ENCODE data around the gene ARHGAP10.
"Not testable (repeated sequence)": the region's sequence is repeated elsewhere in the genome, so short reads cannot be mapped to it uniquely, and the experiment has no call there.

The ARHGAP10 gene

DNA sequence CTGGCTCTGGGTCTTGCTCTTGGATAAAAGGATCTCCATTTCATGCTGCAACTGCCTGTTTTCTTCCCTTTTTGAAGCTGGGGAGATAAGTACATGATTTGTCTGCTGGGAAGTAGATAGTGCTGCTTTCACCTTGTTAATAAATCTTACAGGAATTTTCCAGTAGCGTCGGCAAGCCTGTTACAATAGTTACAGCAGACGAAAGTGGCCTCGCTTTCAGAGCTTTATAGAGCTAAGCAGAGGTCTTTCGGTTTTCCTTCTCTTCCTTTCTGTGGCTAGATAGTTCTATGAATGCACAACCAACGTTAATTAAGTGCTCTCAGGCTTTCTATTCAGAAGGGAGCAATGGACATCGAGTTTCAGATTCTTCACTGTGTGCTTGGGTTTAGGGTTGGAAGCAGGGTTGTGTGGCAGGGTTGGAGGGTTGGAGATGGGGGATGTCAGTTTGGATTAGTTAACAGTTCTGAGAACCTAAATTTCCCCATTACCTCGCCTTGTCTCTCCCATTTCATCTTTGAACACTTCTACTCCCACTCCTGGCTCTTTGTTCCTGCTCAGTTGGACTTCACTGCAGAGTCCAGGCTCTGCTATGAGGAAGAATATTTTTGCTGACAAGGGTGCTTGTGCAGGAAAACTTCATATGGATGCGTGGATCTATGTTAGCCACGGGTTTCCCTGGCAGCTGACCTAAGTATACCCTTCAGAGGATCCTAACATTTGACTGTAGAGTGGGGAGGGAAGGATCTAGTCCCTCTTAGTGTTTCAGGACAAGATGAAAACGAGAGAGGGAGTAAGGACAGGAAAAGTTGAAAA is 237.9 kb downstream of the ARHGAP10 start:
- no peak for DNase-seq
- intact Hi-C loops (cut with DNase I) = no loop called here

DNA sequence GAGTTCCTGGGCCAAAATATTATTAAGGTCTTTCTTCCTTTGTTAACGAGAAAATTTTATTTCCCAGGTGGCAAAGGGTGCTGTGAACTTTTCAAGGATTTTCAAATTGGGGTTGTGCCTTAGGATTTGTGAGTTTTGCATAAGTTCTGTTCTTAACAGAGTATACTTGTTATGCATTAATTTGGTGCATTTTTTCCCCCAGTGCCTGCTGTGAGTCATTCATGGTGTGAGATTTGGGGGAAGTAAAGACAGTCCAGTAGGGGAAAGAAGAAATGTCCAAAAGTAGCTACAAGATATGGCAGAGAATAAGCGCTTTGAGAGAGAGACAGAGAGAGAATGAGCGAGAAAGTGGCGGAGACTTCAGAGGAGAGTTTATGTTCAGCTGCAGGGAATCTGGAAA is 239.2 kb downstream of the ARHGAP10 start:
- intact Hi-C loops (cut with DNase I) = no loop called here

DNA sequence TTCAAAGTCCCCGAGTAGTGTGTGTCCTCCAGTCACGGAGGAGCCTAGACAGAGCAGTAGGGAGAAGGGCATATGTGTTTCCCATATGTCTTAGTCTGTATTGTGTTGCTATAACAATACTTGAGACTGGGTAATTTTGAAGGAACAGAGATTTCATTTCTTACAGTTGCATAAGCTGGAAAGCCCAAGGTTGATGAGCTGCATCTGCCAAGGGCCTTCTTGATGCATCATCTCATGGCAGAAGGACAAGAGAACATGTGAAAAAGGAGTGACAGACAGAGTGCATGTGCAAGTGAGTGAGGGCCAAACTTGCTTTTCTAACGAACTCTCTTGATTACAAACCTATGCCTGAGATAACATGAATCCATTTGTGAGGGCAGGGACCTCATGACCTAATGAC is 243.4 kb downstream of the ARHGAP10 start:
- intact Hi-C loops (cut with DNase I) = no loop called here
- DNase-seq = no peak

More for the DNA sequence above, 239.2 kb downstream of the ARHGAP10 start:
- DNase-seq = no peak

DNA sequence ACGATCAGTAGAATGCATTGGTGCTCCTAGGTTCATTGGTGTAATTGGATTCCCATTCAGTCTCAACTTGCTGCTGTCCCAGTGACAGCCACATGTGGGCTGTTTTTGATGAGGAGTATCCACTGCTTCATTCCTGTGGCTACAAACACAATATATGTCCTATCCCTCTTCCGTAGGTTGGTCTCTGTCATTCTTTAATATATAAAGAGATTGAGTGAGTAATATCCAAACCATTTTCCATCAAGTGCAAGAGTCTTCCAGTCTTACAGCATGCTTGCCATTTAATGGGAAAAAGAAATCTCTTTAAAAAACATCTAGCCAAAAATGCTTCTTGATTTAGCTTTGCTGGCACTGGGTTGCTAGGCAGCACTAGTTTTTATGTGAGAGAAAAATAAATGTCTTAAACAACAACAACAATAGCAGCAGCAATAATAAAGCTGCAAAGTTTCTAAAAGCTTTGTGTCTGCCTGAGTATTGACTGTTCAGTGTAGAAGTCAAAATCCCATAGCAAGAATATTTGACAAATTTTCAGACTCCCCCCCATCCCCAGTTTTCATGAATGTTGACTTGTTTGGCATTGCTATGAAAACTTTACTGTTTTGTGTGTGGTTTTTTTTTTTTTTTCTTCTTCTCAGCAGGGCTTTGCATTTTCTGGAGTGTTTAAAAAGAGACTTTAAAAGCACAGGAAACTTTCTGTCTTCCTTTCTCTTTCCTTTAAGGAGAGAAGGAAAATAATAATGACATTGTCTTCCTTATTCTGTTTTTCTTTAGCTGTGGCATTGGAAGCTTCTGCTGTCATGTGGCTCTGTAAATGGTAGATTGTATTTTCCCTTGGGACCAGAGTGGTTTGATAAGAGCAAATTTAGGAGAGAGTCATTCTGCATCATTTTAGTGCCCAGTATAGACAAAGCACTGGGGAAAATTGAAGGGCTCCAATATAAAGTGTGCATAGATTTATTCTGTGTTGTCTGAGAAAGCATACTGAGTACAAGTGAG is 244.3 kb downstream of the ARHGAP10 start:
- intact Hi-C loops (cut with DNase I) = no loop called here
- no peak for DNase-seq

DNA sequence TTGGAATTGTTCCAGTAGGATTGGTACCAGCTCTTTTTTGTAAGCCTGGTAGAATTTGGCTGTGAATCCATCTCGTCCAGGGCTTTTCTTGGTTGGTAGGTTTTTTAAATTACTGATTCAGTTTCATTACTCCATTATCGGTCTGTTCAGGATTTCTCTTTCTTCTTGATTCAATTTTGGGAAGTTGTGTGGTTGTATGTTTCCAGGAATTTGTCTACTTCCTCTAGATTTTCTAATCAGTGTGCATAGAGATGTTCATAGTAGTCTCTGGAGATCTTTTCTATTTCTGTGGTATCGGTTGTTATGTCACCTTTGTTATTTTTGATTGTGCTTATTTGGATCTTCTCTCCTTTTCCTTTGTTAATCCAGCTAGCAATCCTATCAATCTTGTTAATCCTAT is 248.7 kb downstream of the ARHGAP10 start:
- intact Hi-C loops (cut with DNase I) = no loop called here
- no peak for DNase-seq

DNA sequence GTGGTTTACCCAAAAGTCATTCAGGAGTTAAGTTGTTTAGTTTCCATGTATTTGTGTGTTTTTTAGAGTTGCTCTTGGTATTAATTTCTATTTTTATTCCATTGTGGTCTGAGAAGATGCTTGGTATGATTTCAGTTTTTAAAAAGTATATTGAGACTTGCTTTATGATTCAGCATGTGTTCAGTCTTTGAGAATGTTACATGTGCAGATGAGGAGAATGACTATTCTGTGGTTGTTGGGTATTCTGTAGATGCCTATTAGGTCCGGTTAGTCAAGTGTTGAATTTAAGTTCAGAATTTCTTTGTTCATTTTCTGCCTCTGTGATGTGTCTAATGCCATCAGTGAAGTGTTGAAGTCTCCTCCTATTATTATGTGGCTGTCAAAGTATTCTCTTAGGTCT is 249.4 kb downstream of the ARHGAP10 start:
- intact Hi-C loops (cut with DNase I) = no loop called here
- DNase-seq = no peak

DNA sequence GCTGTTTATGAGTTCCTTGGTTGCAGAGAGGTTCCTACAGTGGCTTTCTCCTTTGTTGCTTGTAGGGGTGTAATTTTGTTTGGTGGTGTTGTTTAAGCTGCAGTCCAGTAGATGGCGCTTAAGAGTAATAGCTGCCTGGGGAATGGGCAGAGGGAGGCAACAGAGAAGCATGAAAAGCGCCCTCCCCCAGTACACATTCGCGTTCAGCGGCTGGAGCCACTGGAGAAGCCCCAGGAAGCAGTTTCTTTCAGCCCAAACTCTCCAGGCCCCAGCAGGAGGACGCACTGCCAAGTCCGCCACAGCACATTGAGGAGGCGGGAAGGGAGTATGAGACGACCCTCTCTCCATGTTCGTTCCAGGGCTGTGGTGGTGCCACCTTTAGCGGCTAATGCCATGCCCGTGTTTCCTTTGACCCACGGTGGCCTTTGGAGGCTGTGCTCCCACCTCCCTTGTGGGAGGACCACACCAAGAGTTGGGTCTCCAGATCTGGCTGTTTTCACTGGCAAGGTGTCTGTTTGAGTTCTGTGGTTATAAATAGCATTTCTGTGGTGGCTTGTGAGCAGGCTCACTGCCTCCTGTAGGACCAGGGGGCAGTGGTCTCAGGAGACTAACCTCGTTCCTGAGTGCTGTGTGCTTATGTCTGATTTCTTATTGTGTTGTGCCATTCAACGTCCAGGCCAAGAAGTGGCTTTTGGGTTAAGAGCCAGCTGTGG is 252.3 kb downstream of the ARHGAP10 start:
- DNase-seq = peak in 7 of 10 donors; percentile 23 to 89 (median 41)
- intact Hi-C loops (cut with DNase I) = no loop called here

DNA sequence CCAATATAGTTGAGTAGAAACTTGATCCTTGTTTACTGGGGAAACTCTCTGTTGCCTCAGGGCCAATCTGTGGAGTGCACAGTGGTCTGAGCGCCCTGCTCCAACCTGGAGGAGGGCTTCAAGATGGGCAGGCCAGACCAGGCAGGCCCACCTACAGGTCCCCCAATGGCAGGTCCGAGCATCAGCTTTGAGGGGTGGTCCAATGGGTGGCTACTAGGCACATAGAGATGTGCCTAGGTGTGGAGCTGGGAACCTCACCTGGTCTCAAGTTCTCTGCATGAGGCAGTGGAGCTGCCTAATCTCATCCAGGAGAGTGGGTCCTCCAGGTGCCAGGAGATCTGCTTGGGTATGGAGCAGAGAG is 252.9 kb downstream of the ARHGAP10 start:
- intact Hi-C loops (cut with DNase I) = no loop called here
- no peak for DNase-seq

DNA sequence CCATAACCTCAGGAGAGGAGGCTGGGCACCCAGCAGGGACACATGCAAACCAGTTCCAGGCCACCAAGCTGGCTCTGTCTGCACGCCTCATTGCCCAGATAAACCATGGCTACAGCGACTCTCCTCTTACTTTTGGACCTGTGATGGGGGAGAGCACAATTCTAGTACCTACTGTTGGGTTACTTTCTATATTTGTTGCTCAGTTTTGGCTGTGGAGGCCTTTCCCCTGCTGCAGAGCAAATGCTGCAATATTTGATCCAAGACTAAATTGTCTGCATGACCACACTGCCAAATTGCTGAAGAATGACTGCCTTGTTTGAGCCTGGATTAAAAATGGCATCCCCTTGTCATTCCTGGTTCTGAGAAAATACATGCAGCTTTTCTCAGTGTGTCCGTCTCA is 253.5 kb downstream of the ARHGAP10 start:
- DNase-seq = no peak
- intact Hi-C loops (cut with DNase I) = no loop called here

DNA sequence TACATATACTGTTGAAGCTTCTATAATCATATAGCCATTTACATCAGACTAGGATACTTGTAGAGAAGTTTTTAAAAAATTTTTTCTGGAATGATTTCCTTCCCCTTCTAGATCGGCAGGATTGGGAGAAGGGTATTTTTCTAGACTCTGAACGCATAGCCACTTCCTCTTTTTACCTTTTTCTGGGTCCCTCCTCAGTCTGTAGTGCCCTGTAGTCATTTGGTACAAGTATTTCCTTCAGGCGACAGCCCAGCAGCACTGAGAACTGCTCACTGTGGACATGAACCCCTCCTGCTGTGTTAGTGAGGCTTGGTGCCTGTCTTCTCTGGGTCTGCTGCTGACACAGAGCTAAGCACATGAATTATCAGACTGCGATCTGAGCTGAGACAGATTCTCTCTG is 255.4 kb downstream of the ARHGAP10 start:
- intact Hi-C loops (cut with DNase I) = no loop called here
- DNase-seq = no peak

DNA sequence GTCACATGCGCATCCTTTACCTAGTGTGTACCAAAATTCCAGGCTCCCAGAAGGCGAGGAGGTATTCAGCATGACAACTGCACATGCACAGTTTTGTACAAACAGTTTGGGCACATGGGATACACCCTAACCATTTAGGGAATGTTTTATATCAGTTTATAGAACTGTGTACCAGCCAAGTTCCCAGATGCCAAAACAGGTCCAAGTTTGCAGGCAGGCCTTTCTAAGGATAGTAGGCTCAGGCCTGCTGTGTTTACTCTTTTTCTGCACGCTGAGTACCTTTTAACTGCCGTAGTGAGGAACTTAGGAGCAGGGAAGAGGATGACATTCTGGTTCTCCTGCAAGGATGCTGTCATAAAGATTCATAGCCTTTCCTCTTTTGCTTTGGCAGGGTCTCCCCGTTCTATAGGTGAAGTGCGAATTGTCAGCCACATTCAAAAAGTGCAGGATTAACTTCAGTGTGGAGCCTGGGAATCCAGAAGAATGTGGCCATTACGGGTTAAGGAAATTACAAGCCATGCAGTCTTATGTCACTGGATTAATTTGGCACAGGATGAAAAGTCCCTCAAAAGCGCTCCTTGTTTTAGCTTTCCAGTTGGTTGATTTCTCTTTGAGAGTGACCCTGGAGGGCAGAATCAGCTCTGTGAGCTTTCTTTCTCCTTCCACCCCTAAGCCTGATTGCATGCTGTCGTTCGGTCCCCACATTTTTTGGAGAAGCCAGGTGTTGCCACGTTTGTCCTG is 259.8 kb downstream of the ARHGAP10 start:
- intact Hi-C loops (cut with DNase I) = no loop called here
- no peak for DNase-seq

DNA sequence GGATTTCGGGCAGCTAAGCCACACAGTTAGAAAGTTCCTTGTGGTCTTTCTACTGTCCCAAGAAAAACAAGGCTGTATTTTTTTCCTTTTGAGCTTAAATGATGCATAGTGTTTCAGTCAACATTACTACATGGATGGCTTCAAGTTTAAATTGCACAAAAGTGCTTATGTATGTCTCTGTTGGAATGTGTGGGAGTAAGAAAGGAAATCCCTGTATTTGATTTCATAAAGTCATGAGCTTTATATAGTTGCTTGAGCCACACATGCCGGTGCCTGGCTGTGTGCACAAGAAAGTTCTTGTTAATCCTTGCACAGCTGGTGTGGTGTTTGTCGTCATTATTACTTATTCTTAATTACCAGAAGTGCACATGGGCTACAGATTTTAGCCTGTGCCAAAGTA is 262.2 kb downstream of the ARHGAP10 start:
- intact Hi-C loops (cut with DNase I) = no loop called here
- no peak for DNase-seq

DNA sequence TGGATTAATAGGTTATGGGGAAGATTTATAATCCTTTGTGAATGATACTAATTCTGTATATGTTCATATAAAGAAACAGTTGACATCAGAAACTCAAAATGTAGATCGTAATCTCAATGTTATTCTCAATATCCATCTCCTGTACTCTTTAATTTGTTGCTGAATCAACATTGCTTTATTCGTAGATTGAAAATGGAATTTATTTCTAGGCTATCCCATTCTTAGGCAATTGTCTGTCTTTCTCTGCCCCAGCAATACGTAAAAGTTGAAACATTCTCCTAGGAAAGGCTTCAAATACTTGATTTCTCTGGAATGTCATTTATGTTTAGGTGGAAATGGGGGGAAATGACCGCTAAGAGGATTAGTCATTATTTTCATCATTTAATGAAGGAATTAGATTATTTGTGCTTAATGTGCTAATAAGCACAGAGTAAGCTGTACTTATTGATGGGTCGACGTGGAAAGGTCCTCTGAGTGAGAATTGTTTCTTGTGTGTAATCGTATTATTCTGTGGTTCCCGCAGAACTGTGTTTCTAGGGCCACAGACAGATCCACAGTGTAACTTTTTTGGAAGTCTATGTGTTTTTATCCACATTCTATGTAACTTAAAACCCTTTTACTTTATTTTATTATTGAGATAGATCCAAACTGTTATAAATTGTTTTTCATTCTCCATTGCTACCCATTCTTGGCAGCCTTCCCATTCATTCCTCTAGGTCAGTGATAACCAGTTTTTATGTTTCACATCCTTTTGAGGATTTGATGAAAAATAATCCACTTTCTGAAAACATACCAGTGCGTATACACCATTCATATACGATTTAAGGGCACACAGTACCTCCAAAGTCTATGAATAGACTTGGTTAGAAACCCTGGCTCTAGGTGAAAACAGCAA is 262.9 kb downstream of the ARHGAP10 start:
- no peak for DNase-seq
- intact Hi-C loops (cut with DNase I) = no loop called here

DNA sequence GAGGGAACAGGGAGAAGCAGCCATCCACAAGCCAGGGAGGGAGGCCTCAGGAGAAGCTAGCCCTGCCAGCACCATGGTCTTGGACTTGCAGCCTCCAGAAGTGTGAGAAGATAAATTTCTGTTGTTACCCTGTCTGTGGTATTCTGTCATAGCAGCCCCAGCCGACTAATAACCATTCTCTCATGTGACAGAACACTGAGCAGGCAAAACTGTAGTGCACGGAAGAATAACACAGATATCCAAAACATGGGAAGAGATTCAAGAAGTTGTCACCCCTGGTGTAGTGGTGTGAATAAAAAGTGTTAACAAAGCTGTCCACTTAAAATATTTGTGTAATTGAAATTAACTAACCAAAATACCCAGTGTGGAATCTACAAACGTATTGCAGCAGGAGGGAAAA is 265.0 kb downstream of the ARHGAP10 start:
- intact Hi-C loops (cut with DNase I) = no loop called here
- DNase-seq = no peak

DNA sequence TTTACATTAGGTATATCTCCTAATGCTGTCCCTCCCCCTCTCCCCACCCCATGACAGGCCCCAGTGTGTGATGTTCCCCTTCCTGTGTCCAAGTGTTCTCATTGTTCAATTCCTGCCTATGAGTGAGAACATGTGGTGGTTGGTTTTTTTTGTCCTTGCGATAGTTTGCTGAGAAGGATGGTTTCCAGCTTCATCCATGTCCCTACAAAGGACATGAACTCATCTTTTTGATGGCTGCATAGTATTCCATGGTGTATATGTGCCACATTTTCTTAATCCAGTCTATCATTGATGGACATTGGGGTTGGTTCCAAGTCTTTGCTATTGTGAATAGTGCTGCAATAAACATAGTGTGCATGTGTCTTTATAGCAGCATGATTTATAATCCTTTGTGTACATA is 268.1 kb downstream of the ARHGAP10 start:
- intact Hi-C loops (cut with DNase I); DNase-seq: not testable (repeated sequence)

DNA sequence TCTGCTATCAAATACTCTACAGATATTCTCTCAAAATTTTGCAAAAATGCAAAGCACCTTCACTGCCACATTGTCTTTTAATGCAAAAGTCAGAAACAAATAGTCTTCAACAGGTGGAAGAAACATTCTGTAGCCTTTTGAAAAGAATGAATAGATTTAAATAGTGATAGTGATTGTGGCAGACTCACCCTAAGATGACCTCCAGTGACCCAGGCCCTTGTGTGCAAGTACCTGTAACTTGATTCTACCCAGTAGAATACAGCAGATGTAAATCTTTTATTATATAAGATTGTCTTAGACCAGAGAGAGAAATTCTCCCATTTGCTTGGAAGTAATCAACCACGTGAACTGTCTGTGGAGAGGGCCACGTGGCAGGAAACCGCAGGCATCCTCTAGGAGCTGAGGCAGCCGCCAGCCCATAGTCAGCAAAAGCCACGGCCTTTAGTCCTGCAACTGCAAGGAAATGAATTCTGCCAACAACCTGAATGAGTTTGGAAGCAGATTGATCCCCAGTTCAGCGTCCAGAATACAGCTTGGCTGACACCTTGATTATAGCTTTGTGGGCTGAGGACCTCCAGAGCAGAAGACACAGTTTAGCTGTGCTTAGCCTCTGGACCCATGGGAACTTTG is 272.5 kb downstream of the ARHGAP10 start:
- DNase-seq = peak in 1 of 10 donors; percentile 26
- intact Hi-C loops (cut with DNase I) = no loop called here

DNA sequence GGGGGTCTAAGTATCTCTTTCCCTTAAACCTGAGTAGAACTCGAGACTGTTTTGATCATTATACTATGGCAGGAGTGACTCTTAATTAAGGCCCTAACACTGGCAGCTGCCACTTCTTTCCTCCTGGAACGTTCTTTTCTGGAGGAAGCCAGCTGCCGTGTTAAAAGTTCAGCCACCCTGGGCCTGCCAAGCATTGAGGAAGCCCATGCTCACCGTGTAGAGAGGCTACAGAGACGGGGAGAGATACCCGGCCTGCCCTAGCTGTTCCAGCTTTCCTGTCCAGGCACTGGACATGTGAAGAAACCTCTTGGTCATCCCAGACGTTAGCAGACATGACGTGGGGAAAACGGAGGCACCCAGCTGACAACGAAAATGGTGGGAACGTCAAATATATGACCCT is 274.1 kb downstream of the ARHGAP10 start:
- peak in 1 of 10 donors; percentile 49 for DNase-seq
- intact Hi-C loops (cut with DNase I) = no loop called here

DNA sequence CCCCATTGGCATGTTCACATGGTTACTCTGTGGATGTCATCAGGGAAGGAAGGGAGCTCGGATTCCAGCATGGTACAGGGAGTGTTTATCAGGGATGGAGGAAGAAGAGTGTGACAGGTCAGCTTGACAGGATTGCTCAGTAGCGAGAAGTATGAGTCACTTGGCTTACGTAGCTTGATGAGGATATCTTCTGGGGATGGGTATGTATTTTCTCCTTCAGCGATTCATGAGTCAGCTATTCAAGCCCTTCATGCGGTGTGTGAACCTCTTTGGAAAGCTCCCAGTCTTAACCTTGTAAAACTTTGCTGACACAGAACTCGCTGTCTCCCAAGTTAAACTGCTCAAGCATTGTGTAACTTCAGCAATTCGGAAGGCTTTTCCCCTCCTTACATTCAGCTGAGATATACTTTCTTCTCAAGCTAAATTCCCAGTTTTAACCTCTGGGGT is 275.4 kb downstream of the ARHGAP10 start:
- no peak for DNase-seq
- intact Hi-C loops (cut with DNase I) = no loop called here

DNA sequence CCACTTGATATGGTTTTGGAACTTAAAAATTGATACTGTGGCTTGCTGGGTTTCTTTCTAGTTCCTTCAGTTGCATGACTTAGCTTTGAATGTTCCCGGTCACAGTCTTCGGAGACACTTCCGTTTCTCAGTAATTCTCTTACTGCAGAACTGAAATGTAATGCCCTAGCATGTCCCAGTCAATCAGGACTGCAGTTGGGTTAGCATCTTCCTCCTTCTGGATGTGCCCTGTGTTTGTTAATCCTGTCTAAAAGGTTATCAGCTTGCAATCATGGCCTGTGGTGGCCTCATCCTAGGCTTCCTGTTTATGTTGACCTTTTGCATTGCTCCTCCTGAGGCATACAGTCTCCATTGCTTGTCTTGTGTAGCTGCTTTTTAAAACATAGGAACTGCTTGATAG is 275.9 kb downstream of the ARHGAP10 start:
- intact Hi-C loops (cut with DNase I) = no loop called here
- no peak for DNase-seq

All from posterior cingulate gyrus (tissue), 11 donors.